SK-N-SH (cell line): ENCODE results near the gene PPP1R15A. TPM values are rescaled to one million over a fixed set of nuclear protein-coding genes. Genes with fewer than 3 reads are reported as not detected.
"Not testable (repeated sequence)": the region's sequence is repeated elsewhere in the genome, so short reads cannot be mapped to it uniquely, and the experiment has no call there.

ENCODE experiments used
- CTCF ChIA-PET: fragments of 300-600, 350-600 bp; formaldehyde crosslinking; extraction: SDS; loops from one replicate; lab custom pipeline; 2021; lab: Yijun Ruan, JAX
- POLR2A ChIA-PET: fragments of 350-600 bp; sonication (Branson Sonifier 250); formaldehyde crosslinking; extraction: SDS; loops from one replicate; lab custom pipeline; 2020; ENCODE audit warnings: antibody characterized with exemption, inconsistent platforms; lab: Yijun Ruan, JAX
- DNase-seq: peaks from one replicate; pipeline ENCODE4 v3.0.0; 2012
- H2AFZ ChIP-seq: fragments of 200-600 bp; sonication (generic); 2 replicates; pipeline ENCODE4 v1.8.1; 2016; ENCODE audit warnings: antibody characterized with exemption, mild to moderate bottlenecking, low read depth
- H3F3A ChIP-seq: fragments of 200-600 bp; sonication (generic); replicated peaks from 2 replicates; pipeline ENCODE3; 2016; ENCODE audit warnings: antibody characterized with exemption, mild to moderate bottlenecking; ENCODE audit not compliant: insufficient read depth
- H3K27ac ChIP-seq, 2 experiments: fragments of 200-500 bp in 1 of 2; fragments of 200-600 bp in 1 of 2; sonication (Bioruptor generic) in 1 of 2; sonication (generic), shearing (Covaris generic) in 1 of 2; 2 replicates each; pipeline versions ENCODE4 v1.5.1 to v1.6.1; 2014 to 2016; ENCODE audit warnings: low read depth in 2 of 2, inconsistent platforms in 1 of 2, low read length in 1 of 2, mild to moderate bottlenecking in 1 of 2, mixed read lengths in 1 of 2
- H3K27me3 ChIP-seq: fragments of 200-600 bp; sonication (generic), shearing (Covaris generic); 2 replicates; pipeline ENCODE4 v1.6.1; 2016; ENCODE audit warnings: mixed run types; ENCODE audit not compliant: insufficient read depth
- H3K36me3 ChIP-seq, 2 experiments: fragments of 200-500 bp in 1 of 2; fragments of 200-600 bp in 1 of 2; sonication (Bioruptor generic) in 1 of 2; sonication (generic) in 1 of 2; replicated peaks in 1 of 2; 2 replicates each; pipeline versions ENCODE3 to v1.5.1; 2014 to 2016; ENCODE audit warnings: low read length in 1 of 2, mild to moderate bottlenecking in 1 of 2; ENCODE audit not compliant: insufficient read depth in 2 of 2, control insufficient read depth in 1 of 2
- H3K4me1 ChIP-seq, 2 experiments: fragments of 200-500 bp in 1 of 2; fragments of 200-600 bp in 1 of 2; sonication (Bioruptor generic) in 1 of 2; sonication (generic), shearing (Covaris generic) in 1 of 2; 2 replicates each; pipeline versions ENCODE4 v1.5.1 to v1.6.1; 2014 to 2016; ENCODE audit warnings: low read depth in 1 of 2, low read length in 1 of 2, mixed run types in 1 of 2; ENCODE audit not compliant: insufficient read depth in 2 of 2, control insufficient read depth in 1 of 2
- H3K4me2 ChIP-seq: fragments of 200-600 bp; sonication (generic), shearing (Covaris generic); 2 replicates; pipeline ENCODE4 v1.6.1; 2017; ENCODE audit warnings: mixed run types
- H3K4me3 ChIP-seq, 2 experiments: fragments of 200-500 bp in 1 of 2; fragments of 200-600 bp in 1 of 2; sonication (Bioruptor generic) in 1 of 2; sonication (generic), shearing (Covaris generic) in 1 of 2; 2 replicates each; pipeline versions ENCODE4 v1.5.1 to v1.8.1; 2014 to 2016; ENCODE audit warnings: low read depth in 2 of 2, inconsistent platforms in 1 of 2, low read length in 1 of 2, mild to moderate bottlenecking in 1 of 2, mixed read lengths in 1 of 2, moderate library complexity in 1 of 2
- H3K79me2 ChIP-seq: fragments of 200-600 bp; sonication (generic); 2 replicates; pipeline ENCODE4 v1.8.1; 2017; ENCODE audit warnings: mild to moderate bottlenecking; ENCODE audit not compliant: insufficient read depth
- H3K9ac ChIP-seq: fragments of 200-600 bp; sonication (generic); 2 replicates; pipeline ENCODE4 v1.6.1; 2017; ENCODE audit warnings: mixed run types
- H3K9me2 ChIP-seq: fragments of 200-600 bp; sonication (generic); 2 replicates; pipeline ENCODE4 v1.6.1; 2017; ENCODE audit warnings: mixed run types
- H3K9me3 ChIP-seq: fragments of 200-600 bp; sonication (generic); 2 replicates; pipeline ENCODE4 v1.6.1; 2017; ENCODE audit warnings: mixed run types, mild to moderate bottlenecking, moderate library complexity
- H4K20me1 ChIP-seq: fragments of 200-600 bp; sonication (generic); 2 replicates; pipeline ENCODE4 v1.6.1; 2017; ENCODE audit warnings: mild to moderate bottlenecking, mixed run types; ENCODE audit not compliant: insufficient read depth
- CHD2 ChIP-seq: fragments of 150-350 bp; IDR thresholded peaks from 2 replicates; pipeline ENCODE4 v1.6.1; 2018; ENCODE audit warnings: low read length; ENCODE audit not compliant: partially characterized antibody
- ELF1 ChIP-seq: IDR thresholded peaks from 2 replicates; pipeline ENCODE4 v1.4.0; 2012
- FOSL2 ChIP-seq: IDR thresholded peaks from 2 replicates; pipeline ENCODE4 v1.4.0; 2012; ENCODE audit warnings: low read depth, mild to moderate bottlenecking, moderate library complexity, borderline replicate concordance
- FOXM1 ChIP-seq: IDR thresholded peaks from 2 replicates; pipeline ENCODE4 v1.4.0; 2012; ENCODE audit warnings: low read depth, mild to moderate bottlenecking
- GATA2 ChIP-seq: sonication (generic); formaldehyde crosslinking; IDR thresholded peaks from 2 replicates; pipeline ENCODE4 v1.5.0; 2020; ENCODE audit warnings: mild to moderate bottlenecking, missing genetic modification reagents
- IRF3 ChIP-seq: fragments of 150-350 bp; IDR thresholded peaks from 2 replicates; pipeline ENCODE4 v1.6.1; 2016; ENCODE audit warnings: mild to moderate bottlenecking, low read depth, low read length
- MEF2A ChIP-seq: IDR thresholded peaks from 2 replicates; pipeline ENCODE4 v1.4.0; 2012; ENCODE audit warnings: low read depth, borderline replicate concordance
- NFIC ChIP-seq: IDR thresholded peaks from 2 replicates; pipeline ENCODE4 v1.4.0; 2012; ENCODE audit warnings: borderline replicate concordance
- RFX5 ChIP-seq: IDR thresholded peaks from 2 replicates; pipeline ENCODE4 v1.6.1; 2012; ENCODE audit warnings: mild to moderate bottlenecking, improper control_type of control experiment, low read length
- YY1 ChIP-seq: IDR thresholded peaks from 2 replicates; pipeline ENCODE4 v1.4.0; 2012; ENCODE audit warnings: low read depth, mild to moderate bottlenecking
- WGBS: methylation state at CpG from one replicate; pipeline ENCODE4 v1.1.6; 2017; ENCODE audit warnings: low lambda C conversion rate; 5-methylcytosine and 5-hydroxymethylcytosine counted together
- polyA plus RNA-seq, 3 experiments: library from polyadenylated mRNA; depleted of rRNA; stranded (reverse); fragments of >200 nt; gene quantifications; 2 replicates each; pipeline ENCODE4 v1.2.3, GENCODE V29; 2012

The PPP1R15A gene
- polyA plus RNA-seq, 1 of the 3 experiments (the other 2 are of a cell fraction) = 73.7 TPM

DNA sequence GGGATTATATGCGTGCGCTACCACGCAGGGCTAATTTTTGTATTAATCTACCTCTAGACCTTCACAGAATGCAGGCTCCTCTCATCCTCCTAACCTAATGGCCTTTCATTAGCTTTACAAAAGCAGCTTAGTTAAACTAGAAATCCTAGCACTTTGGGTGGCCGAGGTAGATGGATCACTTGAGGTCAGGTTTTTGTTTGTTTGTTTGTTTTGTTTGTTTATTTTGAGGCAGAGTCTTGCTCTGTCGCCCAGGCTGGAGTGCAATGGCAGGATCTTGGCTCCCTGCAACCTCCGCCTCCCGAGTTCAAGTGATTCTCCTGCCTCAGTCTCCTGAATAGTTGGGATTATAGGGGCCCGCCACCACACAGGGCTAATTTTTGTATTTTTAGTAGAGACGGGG lies 7.5 kb downstream of the PPP1R15A start:
- H3K4me2 ChIP-seq, H3K4me1 ChIP-seq, H3K9ac ChIP-seq, H3K9me2 ChIP-seq, H3K9me3 ChIP-seq, H3K27me3 ChIP-seq, H3K27ac ChIP-seq, DNase-seq, H3K4me3 ChIP-seq, H2AFZ ChIP-seq: not testable (repeated sequence)
- POLR2A ChIA-PET = interaction anchor here (0.8 kb wide), 1 partner anchor 37 kb away, joined by 3 read pairs; no protein-coding TSS in a partner anchor
- CTCF ChIA-PET = interaction anchor here (0.8 to 1.8 kb wide), 3 partner anchors 91 to 218 kb away, joined by 3 to 4 read pairs (median 3); no protein-coding TSS in a partner anchor
- H3K36me3 ChIP-seq = peaks cover 14 to 64% of the 10 kb centered on the region in 2 experiments
- H3K79me2 ChIP-seq = peaks cover 45% of the 10 kb centered on the region
- H4K20me1 ChIP-seq = peaks cover 42% of the 10 kb centered on the region
- H3F3A ChIP-seq = peaks cover 46% of the 10 kb centered on the region
- 95% methylated on average over 9 of the region's 9 CpGs for WGBS

- peaks cover 39% of the 10 kb centered on the region for H3F3A ChIP-seq
- no peaks in the 10 kb centered on the region for H3K9me3 ChIP-seq
- no peak overlapping the region for H3K9ac ChIP-seq
- H3K4me1 ChIP-seq = no peaks in the 10 kb centered on the region; a peak in 1 of 4 replicates
- no peak overlapping the region for H3K27ac ChIP-seq
- DNase-seq = no peak
- no peak for TF ChIP-seq RFX5
- no peak for TF ChIP-seq GATA2 (CRISPR knock-in tag)
- no peak for TF ChIP-seq CHD2
- no peak for TF ChIP-seq IRF3
- TF ChIP-seq NFIC = no peak
- no peak for TF ChIP-seq YY1
- no peak for TF ChIP-seq FOXM1
- no peak for TF ChIP-seq ELF1
- TF ChIP-seq FOSL2 = no peak
- no peak for TF ChIP-seq MEF2A
- no peak overlapping the region for H2AFZ ChIP-seq
- H3K4me3 ChIP-seq = no peak overlapping the region
- CTCF ChIA-PET = interaction anchor here (1.0 kb wide), 1 partner anchor 39 kb away, joined by 3 read pairs; no protein-coding TSS in a partner anchor
- H3K36me3 ChIP-seq = peaks cover 0 to 42% of the 10 kb centered on the region in 2 experiments
- H3K9me2 ChIP-seq = no peaks in the 10 kb centered on the region
- no peaks in the 10 kb centered on the region for H3K27me3 ChIP-seq
- POLR2A ChIA-PET = interaction anchor here (1.7 kb wide), 1 partner anchor 10 kb away, joined by 9 read pairs; the partner anchor contains the start of gene PPP1R15A
- H3K4me2 ChIP-seq = no peak overlapping the region
- H3K79me2 ChIP-seq = peaks cover 23% of the 10 kb centered on the region
- peaks cover 20% of the 10 kb centered on the region for H4K20me1 ChIP-seq
- WGBS = 88% methylated on average over 30 of the region's 30 CpGs
Measured at GRCh38 chr19:48881741-48882657, 9.8 kb downstream of the PPP1R15A start.
